NB4 (cell line): ENCODE results near the gene ASPRV1.

Source experiments
- DNase-seq: peaks from one replicate; pipeline ENCODE4 v3.0.0; 2010; ENCODE audit warnings: low read depth
- H3K4me3 ChIP-seq: one replicate; pipeline ENCODE4 v1.5.1; 2011; ENCODE audit warnings: mild to moderate bottlenecking, low read depth, low read length, moderate library complexity
- MYC ChIP-seq: IDR thresholded peaks from 2 replicates; pipeline ENCODE4 v1.6.1; 2011; ENCODE audit warnings: low read depth, low read length
- POLR2A ChIP-seq: IDR thresholded peaks from 2 replicates; pipeline ENCODE4 v1.6.1; 2011; ENCODE audit warnings: mild to moderate bottlenecking; ENCODE audit not compliant: insufficient read length; ENCODE audit errors: extremely low read depth
- TF ChIP-seq, protein P1 (sequence below): IDR thresholded peaks from one replicate; pipeline ENCODE4 v1.5.1; 2012; ENCODE audit warnings: low read depth, low read length
- TF ChIP-seq, protein P2 (sequence below): IDR thresholded peaks from 2 replicates; pipeline ENCODE4 v1.6.1; 2011; ENCODE audit warnings: low read depth, low read length

The ASPRV1 gene

DNA sequence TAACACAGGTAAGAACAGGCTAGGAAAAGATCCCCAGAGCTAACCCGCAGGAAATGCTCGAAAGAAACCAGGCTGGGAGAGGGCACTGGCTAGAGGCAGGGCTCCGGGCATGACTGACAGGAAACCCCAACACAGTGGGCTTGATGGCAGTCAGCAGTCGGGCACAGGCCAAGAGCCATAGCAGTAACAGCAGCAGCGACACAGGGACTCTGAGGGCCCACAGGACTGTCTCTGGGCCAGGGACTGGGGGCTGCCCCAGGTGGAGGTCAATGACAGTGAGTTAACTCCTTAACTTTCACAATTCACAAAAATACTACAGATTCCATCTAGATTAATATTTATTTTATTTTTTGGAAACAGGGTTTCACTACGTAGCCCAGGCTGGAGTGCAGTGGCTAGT lies 37.3 kb upstream of the ASPRV1 start:
- TF ChIP-seq POLR2A (no peak), MYC (no peak)
- TF ChIP-seq, protein P1, sequence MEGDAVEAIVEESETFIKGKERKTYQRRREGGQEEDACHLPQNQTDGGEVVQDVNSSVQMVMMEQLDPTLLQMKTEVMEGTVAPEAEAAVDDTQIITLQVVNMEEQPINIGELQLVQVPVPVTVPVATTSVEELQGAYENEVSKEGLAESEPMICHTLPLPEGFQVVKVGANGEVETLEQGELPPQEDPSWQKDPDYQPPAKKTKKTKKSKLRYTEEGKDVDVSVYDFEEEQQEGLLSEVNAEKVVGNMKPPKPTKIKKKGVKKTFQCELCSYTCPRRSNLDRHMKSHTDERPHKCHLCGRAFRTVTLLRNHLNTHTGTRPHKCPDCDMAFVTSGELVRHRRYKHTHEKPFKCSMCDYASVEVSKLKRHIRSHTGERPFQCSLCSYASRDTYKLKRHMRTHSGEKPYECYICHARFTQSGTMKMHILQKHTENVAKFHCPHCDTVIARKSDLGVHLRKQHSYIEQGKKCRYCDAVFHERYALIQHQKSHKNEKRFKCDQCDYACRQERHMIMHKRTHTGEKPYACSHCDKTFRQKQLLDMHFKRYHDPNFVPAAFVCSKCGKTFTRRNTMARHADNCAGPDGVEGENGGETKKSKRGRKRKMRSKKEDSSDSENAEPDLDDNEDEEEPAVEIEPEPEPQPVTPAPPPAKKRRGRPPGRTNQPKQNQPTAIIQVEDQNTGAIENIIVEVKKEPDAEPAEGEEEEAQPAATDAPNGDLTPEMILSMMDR: no peak
- TF ChIP-seq, protein P2, sequence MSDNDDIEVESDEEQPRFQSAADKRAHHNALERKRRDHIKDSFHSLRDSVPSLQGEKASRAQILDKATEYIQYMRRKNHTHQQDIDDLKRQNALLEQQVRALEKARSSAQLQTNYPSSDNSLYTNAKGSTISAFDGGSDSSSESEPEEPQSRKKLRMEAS: no peak
- no peak overlapping the region for H3K4me3 ChIP-seq
- DNase-seq: no peak

DNA sequence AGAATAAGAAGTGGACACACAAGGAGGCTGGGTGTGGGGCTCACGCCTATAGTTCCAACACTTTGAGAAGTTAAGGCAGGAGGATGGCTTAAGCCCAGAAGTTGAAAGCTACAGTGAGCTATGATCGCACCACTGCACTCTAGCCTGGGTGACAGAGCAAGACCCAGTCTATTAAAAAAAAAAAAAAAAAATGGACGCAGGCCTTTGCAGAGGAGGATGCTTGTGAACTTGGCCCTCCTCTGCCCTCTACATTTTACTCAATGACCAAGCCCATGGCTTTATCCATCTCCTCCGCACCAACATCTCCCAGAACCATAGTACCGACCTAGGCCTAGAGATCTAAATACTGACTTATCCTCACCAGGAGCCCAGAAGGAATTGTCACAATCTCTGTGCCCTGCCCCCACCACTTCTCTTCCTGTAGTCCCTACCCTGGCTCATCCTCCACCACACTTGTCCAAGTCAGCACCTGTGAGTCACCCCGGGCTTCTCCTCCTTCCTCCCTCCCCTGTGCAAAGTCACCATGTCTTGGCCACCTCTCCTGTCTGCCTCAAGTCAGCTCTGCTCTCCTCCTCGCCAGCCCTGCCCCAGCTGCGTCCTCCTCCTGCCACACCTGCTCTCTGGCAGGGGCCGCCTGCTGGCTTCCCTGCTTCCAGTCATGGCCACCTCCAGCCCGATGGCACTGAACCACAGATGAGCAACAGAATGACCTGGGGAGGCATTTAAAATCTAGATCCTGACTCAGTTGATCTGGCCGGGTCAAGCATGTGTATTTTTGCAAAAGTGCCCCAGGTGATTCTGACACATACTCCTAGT lies 35.8 kb upstream of the ASPRV1 start:
- TF ChIP-seq, protein P2: no peak
- no peak for TF ChIP-seq POLR2A
- TF ChIP-seq MYC: no peak
- TF ChIP-seq, protein P1: no peak
- H3K4me3 ChIP-seq: no peak overlapping the region
- peak; percentile 86 for DNase-seq

DNA sequence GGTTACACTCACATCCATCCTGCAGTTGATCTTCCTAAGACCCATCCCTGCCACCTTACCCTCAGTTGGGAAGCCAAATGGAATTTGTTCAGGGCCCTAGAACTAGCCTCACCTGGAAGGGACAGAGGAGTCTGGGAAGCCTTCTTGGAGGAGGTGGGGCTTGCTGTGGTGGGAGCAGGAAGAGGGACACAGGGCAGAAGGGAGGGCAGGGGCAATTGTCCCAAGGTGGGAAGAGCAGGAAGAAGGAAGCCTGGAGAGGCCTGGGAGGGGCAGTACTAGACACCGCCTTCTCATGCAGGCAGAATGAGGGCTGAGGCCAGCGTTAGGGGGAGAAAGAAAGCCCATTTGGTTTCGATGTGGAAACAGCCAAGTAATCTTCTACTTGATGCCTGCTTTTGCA lies 34.1 kb upstream of the ASPRV1 start:
- H3K4me3 ChIP-seq: no peak overlapping the region
- no peak for DNase-seq
- TF ChIP-seq, protein P1: no peak
- TF ChIP-seq MYC: no peak
- TF ChIP-seq, protein P2: no peak
- no peak for TF ChIP-seq POLR2A

DNA sequence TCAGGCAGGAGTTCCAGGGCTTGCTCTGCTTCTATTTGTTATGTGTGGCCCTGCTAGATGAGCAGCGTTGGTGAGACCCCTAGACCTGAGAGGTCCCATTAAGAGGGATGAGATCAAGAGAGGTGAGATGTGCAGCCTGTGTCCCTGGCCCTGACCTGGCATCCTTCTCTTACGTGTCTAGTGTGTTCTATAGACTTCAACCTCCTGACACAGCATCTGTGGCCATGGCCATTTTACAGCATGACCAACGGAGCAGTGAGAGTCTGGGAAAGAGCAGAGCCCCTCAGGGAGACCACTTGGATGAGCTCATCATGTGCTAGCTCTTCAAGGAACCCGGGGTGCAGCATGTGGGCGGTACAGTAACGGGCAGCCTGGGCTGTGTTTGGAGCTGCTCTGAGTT lies 32.7 kb upstream of the ASPRV1 start:
- TF ChIP-seq MYC (no peak), POLR2A (no peak)
- TF ChIP-seq, protein P1: no peak
- TF ChIP-seq, protein P2: no peak
- no peak for DNase-seq
- H3K4me3 ChIP-seq: no peak overlapping the region

DNA sequence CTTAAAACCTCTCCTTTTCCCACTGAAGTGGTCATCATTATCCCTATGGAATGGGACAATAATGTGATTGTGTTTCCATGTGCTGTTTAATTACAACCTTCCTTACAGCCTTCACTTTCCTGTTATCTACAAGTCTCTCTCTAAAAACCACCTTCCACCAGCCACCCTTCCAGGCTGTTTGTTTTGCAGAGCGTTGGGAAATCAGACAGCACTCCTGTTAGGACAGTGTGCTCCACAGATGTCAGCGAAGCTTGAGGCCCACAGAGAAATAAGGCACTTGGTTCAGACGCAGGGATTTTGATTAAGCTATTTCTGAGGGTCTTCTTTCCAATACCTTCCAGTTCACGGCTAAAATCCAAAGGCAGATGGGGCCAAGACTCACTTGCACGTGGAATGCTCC lies 32.3 kb upstream of the ASPRV1 start:
- no peak for DNase-seq
- no peak overlapping the region for H3K4me3 ChIP-seq
- TF ChIP-seq MYC: no peak
- TF ChIP-seq, protein P1: no peak
- TF ChIP-seq, protein P2: no peak
- no peak for TF ChIP-seq POLR2A
